ENCODE results near the gene IL27RA.
A peak's percentile ranks its signal among the peaks of the same experiment; 100 is the strongest.

IL27RA gene

GRCh38 chr19:14031719-14032480 lies at the start of gene IL27RA:
IL27RA (plus strand) TSS chr19:14031762; CDS start chr19:14031873, 111 bp downstream.
- in situ Hi-C loops (cut with MboI; ENCODE audit: low pct_unique_long_range_greater_than_20kb, low sequenced_read_pairs, unreplicated experiment): no loop called here
- DNase-seq (ENCODE audit: low spot score): peak; percentile 83
- TF ChIP-seq CTCF (IDR thresholded peaks at IDR 0.05; ENCODE audit: extremely low read depth, insufficient read depth, missing control alignments): peak; percentile 85

- DNase-seq (ENCODE audit: low spot score): no peak
- in situ Hi-C loops (cut with MboI; ENCODE audit: low pct_unique_long_range_greater_than_20kb, low sequenced_read_pairs, unreplicated experiment): no loop called here
- TF ChIP-seq CTCF (IDR thresholded peaks at IDR 0.05; ENCODE audit: extremely low read depth, insufficient read depth, missing control alignments): no peak
These were observed 49.5 kb upstream of the IL27RA start for GRCh38 chr19:13981988-13982501.

- TF ChIP-seq CTCF (IDR thresholded peaks at IDR 0.05; ENCODE audit: extremely low read depth, insufficient read depth, missing control alignments): no peak
- in situ Hi-C loops (cut with MboI; ENCODE audit: low pct_unique_long_range_greater_than_20kb, low sequenced_read_pairs, unreplicated experiment): no loop called here
- DNase-seq (ENCODE audit: low spot score): no peak
These were observed 48.8 kb upstream of the IL27RA start for GRCh38 chr19:13982773-13983172.

GRCh38 chr19:13983213-13983889 lies 48.2 kb upstream of the IL27RA start:
- in situ Hi-C loops (cut with MboI; ENCODE audit: low pct_unique_long_range_greater_than_20kb, low sequenced_read_pairs, unreplicated experiment): no loop called here

GRCh38 chr19:13984186-13984585 lies 47.4 kb upstream of the IL27RA start:
- no peak for TF ChIP-seq CTCF (IDR thresholded peaks at IDR 0.05; ENCODE audit: extremely low read depth, insufficient read depth, missing control alignments)
- in situ Hi-C loops (cut with MboI; ENCODE audit: low pct_unique_long_range_greater_than_20kb, low sequenced_read_pairs, unreplicated experiment): no loop called here
- no peak for DNase-seq (ENCODE audit: low spot score)

More at GRCh38 chr19:13983213-13983889, 48.2 kb upstream of the IL27RA start:
- TF ChIP-seq CTCF (IDR thresholded peaks at IDR 0.05; ENCODE audit: extremely low read depth, insufficient read depth, missing control alignments): no peak
- no peak for DNase-seq (ENCODE audit: low spot score)

GRCh38 chr19:13984875-13985741 lies 46.5 kb upstream of the IL27RA start:
- no peak for TF ChIP-seq CTCF (IDR thresholded peaks at IDR 0.05; ENCODE audit: extremely low read depth, insufficient read depth, missing control alignments)
- in situ Hi-C loops (cut with MboI; ENCODE audit: low pct_unique_long_range_greater_than_20kb, low sequenced_read_pairs, unreplicated experiment): no loop called here
- no peak for DNase-seq (ENCODE audit: low spot score)

All from GM13977 (cell line).